HepG2 (cell line): ENCODE data around the gene WDR11.

Source experiments
- CBX5 ChIP-seq: sonication (generic); formaldehyde crosslinking; IDR thresholded peaks from 2 replicates; pipeline ENCODE4 v1.4.0; 2020; ENCODE audit warnings: missing genetic modification reagents, borderline replicate concordance
- CREM ChIP-seq, 2 experiments: sonication (generic) in 1 of 2; formaldehyde crosslinking in 1 of 2; IDR thresholded peaks; 2 replicates each; pipeline versions ENCODE4 v1.4.0 to v1.6.1; 2016 to 2020; ENCODE audit warnings: antibody characterized with exemption in 1 of 2, mild to moderate bottlenecking in 1 of 2, missing genetic modification reagents in 1 of 2
- CTCF ChIP-seq: sonication (generic); formaldehyde crosslinking; IDR thresholded peaks from 2 replicates; pipeline ENCODE4 v1.5.0; 2020; ENCODE audit warnings: mild to moderate bottlenecking, missing genetic modification reagents, moderate library complexity
- GTF2F1 ChIP-seq: fragments of 150-350 bp; IDR thresholded peaks from 2 replicates; pipeline ENCODE4 v1.6.1; 2014; ENCODE audit warnings: low read length
- KLF6 ChIP-seq: IDR thresholded peaks from 2 replicates; pipeline ENCODE4 v1.8.0; 2016; ENCODE audit warnings: missing biosample characterization, missing genetic modification reagents
- MAX ChIP-seq: IDR thresholded peaks from 2 replicates; pipeline ENCODE4 v1.6.1; 2012; ENCODE audit warnings: inconsistent platforms
- ZBTB49 ChIP-seq: sonication (generic); formaldehyde crosslinking; IDR thresholded peaks from 2 replicates; pipeline ENCODE4 v1.4.0; 2020; ENCODE audit warnings: missing genetic modification reagents, borderline replicate concordance
- ZFP91 ChIP-seq: sonication (generic); formaldehyde crosslinking; IDR thresholded peaks from 2 replicates; pipeline ENCODE4 v1.9.0; 2022; ENCODE audit warnings: missing genetic modification reagents, mild to moderate bottlenecking, borderline replicate concordance
- ZNF562 ChIP-seq: sonication (generic); formaldehyde crosslinking; IDR thresholded peaks from 2 replicates; pipeline ENCODE4 v1.8.0; 2022; ENCODE audit warnings: missing genetic modification reagents, borderline replicate concordance
- ZNF574 ChIP-seq: sonication (generic); formaldehyde crosslinking; IDR thresholded peaks from 2 replicates; pipeline ENCODE4 v1.4.0; 2020; ENCODE audit warnings: missing genetic modification reagents

- TF ChIP-seq GTF2F1 (no peak), MAX (no peak), CTCF (CRISPR knock-in tag) (no peak), ZNF574 (CRISPR knock-in tag) (no peak), KLF6 (CRISPR knock-in tag) (no peak), ZNF562 (CRISPR knock-in tag) (no peak), ZBTB49 (CRISPR knock-in tag) (no peak), CREM (IDR thresholded peaks at IDR 0.05) (no peak), CREM (CRISPR knock-in tag; IDR thresholded peaks at IDR 0.05) (no peak), ZFP91 (CRISPR knock-in tag) (no peak), CBX5 (no peak)
Measured at GRCh38 chr10:120949609-120950031, 98.5 kb downstream of the WDR11 start.
